ENCODE results near the gene ARHGEF28.

GRCh38 chr5:73605223-73606087, 20.5 kb upstream of the ARHGEF28 start:
- no peak for TF ChIP-seq POLR2A (IDR thresholded peaks at IDR 0.05)
- TF ChIP-seq, protein P1, sequence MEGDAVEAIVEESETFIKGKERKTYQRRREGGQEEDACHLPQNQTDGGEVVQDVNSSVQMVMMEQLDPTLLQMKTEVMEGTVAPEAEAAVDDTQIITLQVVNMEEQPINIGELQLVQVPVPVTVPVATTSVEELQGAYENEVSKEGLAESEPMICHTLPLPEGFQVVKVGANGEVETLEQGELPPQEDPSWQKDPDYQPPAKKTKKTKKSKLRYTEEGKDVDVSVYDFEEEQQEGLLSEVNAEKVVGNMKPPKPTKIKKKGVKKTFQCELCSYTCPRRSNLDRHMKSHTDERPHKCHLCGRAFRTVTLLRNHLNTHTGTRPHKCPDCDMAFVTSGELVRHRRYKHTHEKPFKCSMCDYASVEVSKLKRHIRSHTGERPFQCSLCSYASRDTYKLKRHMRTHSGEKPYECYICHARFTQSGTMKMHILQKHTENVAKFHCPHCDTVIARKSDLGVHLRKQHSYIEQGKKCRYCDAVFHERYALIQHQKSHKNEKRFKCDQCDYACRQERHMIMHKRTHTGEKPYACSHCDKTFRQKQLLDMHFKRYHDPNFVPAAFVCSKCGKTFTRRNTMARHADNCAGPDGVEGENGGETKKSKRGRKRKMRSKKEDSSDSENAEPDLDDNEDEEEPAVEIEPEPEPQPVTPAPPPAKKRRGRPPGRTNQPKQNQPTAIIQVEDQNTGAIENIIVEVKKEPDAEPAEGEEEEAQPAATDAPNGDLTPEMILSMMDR (IDR thresholded peaks at IDR 0.05): no peak
